ENCODE data around the gene HNRNPL.

Gene HNRNPL

GRCh38 chr19:38838986-38839761, 10.6 kb downstream of the HNRNPL start:
- Histone ChIP-seq H3K9me3 (replicated peaks; ENCODE audit: insufficient read depth, low read length) (no peaks in the 10 kb centered on the region), H3K9ac (ENCODE audit: low read length) (no peak overlapping the region), H3F3A (ENCODE audit: insufficient read depth, low read length) (peaks cover 41% of the 10 kb centered on the region), H3K9me2 (replicated peaks; ENCODE audit: insufficient read depth, low read length) (no peaks in the 10 kb centered on the region), H3K4me2 (ENCODE audit: low read depth, low read length) (no peak overlapping the region), H3K27me3 (replicated peaks; ENCODE audit: insufficient read depth, low read length) (no peaks in the 10 kb centered on the region), H2AFZ (ENCODE audit: low read length) (no peak overlapping the region), H4K20me1 (ENCODE audit: insufficient read depth, low read length) (peaks cover 8% of the 10 kb centered on the region; the same call in 1 of the 2 replicates), H3K4me3 (ENCODE audit: low read length) (no peak overlapping the region), H3K27ac (ENCODE audit: low read length) (no peak overlapping the region), H3K36me3 (replicated peaks; ENCODE audit: insufficient read depth, low read length) (peaks cover 44% of the 10 kb centered on the region), H3K4me1 (ENCODE audit: low read length) (no peaks in the 10 kb centered on the region), H3K79me2 (ENCODE audit: low read length) (peaks cover 33% of the 10 kb centered on the region)
- DNase-seq = no peak
- TF ChIP-seq EZH2phosphoT487 (IDR thresholded peaks at IDR 0.05; ENCODE audit: low read length) (no peak), CTCF (IDR thresholded peaks at IDR 0.05; ENCODE audit: low read length) (no peak), EZH2 (optimal IDR thresholded peaks at IDR 0.05; ENCODE audit: low read depth, low read length) (no peak)

GRCh38 chr19:38838208-38838985, 11.4 kb downstream of the HNRNPL start:
- H3K4me3 ChIP-seq (ENCODE audit: low read length) = no peak overlapping the region
- no peak overlapping the region for H3K9ac ChIP-seq (ENCODE audit: low read length)
- peaks cover 25% of the 10 kb centered on the region for H3K79me2 ChIP-seq (ENCODE audit: low read length)
- H3K4me2 ChIP-seq (ENCODE audit: low read depth, low read length) = no peak overlapping the region
- H3K9me3 ChIP-seq (replicated peaks; ENCODE audit: insufficient read depth, low read length) = no peaks in the 10 kb centered on the region
- peaks cover 39% of the 10 kb centered on the region for H3F3A ChIP-seq (ENCODE audit: insufficient read depth, low read length)
- H3K27me3 ChIP-seq (replicated peaks; ENCODE audit: insufficient read depth, low read length) = no peaks in the 10 kb centered on the region
- H3K27ac ChIP-seq (ENCODE audit: low read length) = no peak overlapping the region
- H3K36me3 ChIP-seq (replicated peaks; ENCODE audit: insufficient read depth, low read length) = peaks cover 39% of the 10 kb centered on the region
- TF ChIP-seq EZH2 (optimal IDR thresholded peaks at IDR 0.05; ENCODE audit: low read depth, low read length) (no peak), CTCF (IDR thresholded peaks at IDR 0.05; ENCODE audit: low read length) (no peak), EZH2phosphoT487 (IDR thresholded peaks at IDR 0.05; ENCODE audit: low read length) (no peak)
- H3K4me1 ChIP-seq (ENCODE audit: low read length) = no peaks in the 10 kb centered on the region
- H2AFZ ChIP-seq (ENCODE audit: low read length) = no peak overlapping the region
- no peaks in the 10 kb centered on the region for H3K9me2 ChIP-seq (replicated peaks; ENCODE audit: insufficient read depth, low read length)
- DNase-seq = no peak
- H4K20me1 ChIP-seq (ENCODE audit: insufficient read depth, low read length) = peaks cover under 1% of the 10 kb centered on the region; the same call in 1 of the 2 replicates

- no peaks in the 10 kb centered on the region for H4K20me1 ChIP-seq (ENCODE audit: insufficient read depth, low read length)
- H3K27ac ChIP-seq (ENCODE audit: low read length) = no peak overlapping the region
- DNase-seq = no peak
- H3K27me3 ChIP-seq (replicated peaks; ENCODE audit: insufficient read depth, low read length) = no peaks in the 10 kb centered on the region
- H3K79me2 ChIP-seq (ENCODE audit: low read length) = peaks cover 18% of the 10 kb centered on the region
- H3K4me3 ChIP-seq (ENCODE audit: low read length) = no peak overlapping the region
- peaks cover 34% of the 10 kb centered on the region for H3F3A ChIP-seq (ENCODE audit: insufficient read depth, low read length)
- H3K4me1 ChIP-seq (ENCODE audit: low read length) = no peaks in the 10 kb centered on the region
- H3K36me3 ChIP-seq (replicated peaks; ENCODE audit: insufficient read depth, low read length) = peaks cover 32% of the 10 kb centered on the region
- H3K9ac ChIP-seq (ENCODE audit: low read length) = no peak overlapping the region
- H3K9me2 ChIP-seq (replicated peaks; ENCODE audit: insufficient read depth, low read length) = no peaks in the 10 kb centered on the region
- no peaks in the 10 kb centered on the region for H3K9me3 ChIP-seq (replicated peaks; ENCODE audit: insufficient read depth, low read length)
- no peak overlapping the region for H2AFZ ChIP-seq (ENCODE audit: low read length)
- no peak overlapping the region for H3K4me2 ChIP-seq (ENCODE audit: low read depth, low read length)
- no peak for TF ChIP-seq CTCF (IDR thresholded peaks at IDR 0.05; ENCODE audit: low read length)
- TF ChIP-seq EZH2 (optimal IDR thresholded peaks at IDR 0.05; ENCODE audit: low read depth, low read length) = no peak
- TF ChIP-seq EZH2phosphoT487 (IDR thresholded peaks at IDR 0.05; ENCODE audit: low read length) = no peak
Measured at GRCh38 chr19:38837656-38838121, 12.1 kb downstream of the HNRNPL start.
